DMS153 treated with DMSO at 0.1 percent for 48 hours (cell line): ENCODE data around the gene RPH3AL.
"Not testable (repeated sequence)": the region's sequence is repeated elsewhere in the genome, so short reads cannot be mapped to it uniquely, and the experiment has no call there.

Source experiments
- DNase-seq: peaks from one replicate; lab custom pipeline; 2025; ENCODE audit not compliant: unreplicated experiment; lab: John Stamatoyannopoulos, UW

The RPH3AL gene

GRCh38 chr17:320809-321385 is 31.7 kb downstream of the RPH3AL start:
- DNase-seq, result no peak

GRCh38 chr17:320139-320538 is 32.5 kb downstream of the RPH3AL start:
- DNase-seq, result no peak

- no peak for DNase-seq
Observed at GRCh38 chr17:319266-319665, 33.3 kb downstream of the RPH3AL start.

GRCh38 chr17:317070-317469 is 35.5 kb downstream of the RPH3AL start:
- DNase-seq, result not testable (repeated sequence)

- not testable (repeated sequence) for DNase-seq
Observed at GRCh38 chr17:315399-315798, 37.2 kb downstream of the RPH3AL start.

- DNase-seq, result not testable (repeated sequence)
Observed at GRCh38 chr17:314614-314944, 38.0 kb downstream of the RPH3AL start.

- DNase-seq, result no peak
Observed at GRCh38 chr17:313911-314613, 38.5 kb downstream of the RPH3AL start.

- no peak for DNase-seq
Observed at GRCh38 chr17:313231-313630, 39.4 kb downstream of the RPH3AL start.

- DNase-seq, result no peak
Observed at GRCh38 chr17:312476-313148, 40.0 kb downstream of the RPH3AL start.

GRCh38 chr17:311119-311782 is 41.4 kb downstream of the RPH3AL start:
- no peak for DNase-seq

- DNase-seq, result no peak
Observed at GRCh38 chr17:310111-311010, 42.2 kb downstream of the RPH3AL start.

- no peak for DNase-seq
Observed at GRCh38 chr17:309361-309888, 43.2 kb downstream of the RPH3AL start.

GRCh38 chr17:307741-308507 is 44.7 kb downstream of the RPH3AL start:
- no peak for DNase-seq

GRCh38 chr17:307295-307691 is 45.3 kb downstream of the RPH3AL start:
- no peak for DNase-seq

- no peak for DNase-seq
Observed at GRCh38 chr17:306536-307294, 45.9 kb downstream of the RPH3AL start.

GRCh38 chr17:306116-306515 is 46.5 kb downstream of the RPH3AL start:
- no peak for DNase-seq

- DNase-seq, result no peak
Observed at GRCh38 chr17:305090-305976, 47.3 kb downstream of the RPH3AL start.

- DNase-seq, result no peak
Observed at GRCh38 chr17:304461-304860, 48.1 kb downstream of the RPH3AL start.
